ENCODE measurements around the gene FBXO10. TPM values are rescaled to one million over a fixed set of nuclear protein-coding genes. Genes with fewer than 3 reads are reported as not detected.

Gene FBXO10
- total and polyA plus RNA-seq, 10 of the 15 experiments (the other 5 are each of a cell fraction or from before 2014, with no cell fraction given), result 1.6 to 17.2 (median 9.6) TPM

GRCh38 chr9:37503736-37504135 lies 72.4 kb downstream of the FBXO10 start:
- in situ Hi-C loops (cut with MboI), result no loop called here
- H3K36me3 ChIP-seq (ENCODE audit: control insufficient read depth in 2 of 2, insufficient read depth in 2 of 2, low read length in 1 of 2), result peaks cover 12 to 37% of the 10 kb centered on the region in 2 experiments; a peak in 3 of 4 replicates
- no peak overlapping the region for H3K4me3 ChIP-seq
- ATAC-seq (peak; percentile 56), FAIRE-seq (no peak), DNase-seq (ENCODE audit: low read depth, low spot score) (no peak)
- H3K9me3 ChIP-seq (replicated peaks; ENCODE audit: control insufficient read depth, insufficient read depth, low read length), result no peaks in the 10 kb centered on the region
- H4K20me1 ChIP-seq (ENCODE audit: control insufficient read depth, insufficient read depth), result no peaks in the 10 kb centered on the region
- H3K4me2 ChIP-seq (ENCODE audit: control insufficient read depth, insufficient read depth), result no peak overlapping the region
- H3K27me3 ChIP-seq (replicated peaks in 1 of 2; ENCODE audit: control insufficient read depth in 2 of 2, insufficient read depth in 2 of 2, low read length in 1 of 2), result no peaks in the 10 kb centered on the region
- no peak overlapping the region for H3K9ac ChIP-seq (ENCODE audit: control insufficient read depth, insufficient read depth, low read length)
- WGBS (ENCODE audit: insufficient coverage, insufficient replicate concordance, low lambda C conversion rate, missing lambda C conversion rate), result 95% methylated on average over 3 of the region's 3 CpGs
- RAD21 ChIA-PET (ENCODE audit: unreplicated experiment), result no interaction called here
- no peaks in the 10 kb centered on the region for H3K4me1 ChIP-seq (ENCODE audit: control insufficient read depth, insufficient read depth, low read length)
- H2AFZ ChIP-seq (ENCODE audit: control insufficient read depth, low read depth, low read length), result no peak overlapping the region
- intact Hi-C loops (cut with micrococcal nuclease; ENCODE audit: unreplicated experiment), result no loop called here
- CTCF ChIA-PET, result no interaction called here
- SMC1A ChIA-PET (ENCODE audit: uncharacterized antibody, unreplicated experiment), result interaction anchor here (0.9 to 1.2 kb wide), 2 partner anchors 10 to 30 kb away, joined by 3 read pairs; no protein-coding TSS in a partner anchor
- POLR2A ChIA-PET, result no interaction called here
- H3K27ac ChIP-seq (ENCODE audit: control insufficient read depth, insufficient read depth), result no peak overlapping the region
- no peak for TF ChIP-seq ETV6 (conservative IDR thresholded peaks at IDR 0.05 in 1 of 2, IDR thresholded peaks at IDR 0.05 in 1 of 2; ENCODE audit: borderline replicate concordance in 1 of 2, low read depth in 1 of 2)
- no peak for TF ChIP-seq SUPT20H (IDR thresholded peaks at IDR 0.05; ENCODE audit: borderline replicate concordance, control insufficient read depth, low read depth, low read length)
- TF ChIP-seq YBX1 (IDR thresholded peaks at IDR 0.05), result no peak
- TF ChIP-seq POLR2A (IDR thresholded peaks at IDR 0.05; ENCODE audit: low read depth, low read length), result 0 out of 2 replicates have a peak, but pooled peaks have one; percentile 31
- TF ChIP-seq ATF2 (IDR thresholded peaks at IDR 0.05; ENCODE audit: low read length), result no peak
- TF ChIP-seq DPF2 (IDR thresholded peaks at IDR 0.05), result no peak
- BruUV-seq (replicated peaks), result no TSS peak
- no peaks in the 10 kb centered on the region for H3K79me2 ChIP-seq (ENCODE audit: control insufficient read depth, insufficient read depth, low read length)

DNA sequence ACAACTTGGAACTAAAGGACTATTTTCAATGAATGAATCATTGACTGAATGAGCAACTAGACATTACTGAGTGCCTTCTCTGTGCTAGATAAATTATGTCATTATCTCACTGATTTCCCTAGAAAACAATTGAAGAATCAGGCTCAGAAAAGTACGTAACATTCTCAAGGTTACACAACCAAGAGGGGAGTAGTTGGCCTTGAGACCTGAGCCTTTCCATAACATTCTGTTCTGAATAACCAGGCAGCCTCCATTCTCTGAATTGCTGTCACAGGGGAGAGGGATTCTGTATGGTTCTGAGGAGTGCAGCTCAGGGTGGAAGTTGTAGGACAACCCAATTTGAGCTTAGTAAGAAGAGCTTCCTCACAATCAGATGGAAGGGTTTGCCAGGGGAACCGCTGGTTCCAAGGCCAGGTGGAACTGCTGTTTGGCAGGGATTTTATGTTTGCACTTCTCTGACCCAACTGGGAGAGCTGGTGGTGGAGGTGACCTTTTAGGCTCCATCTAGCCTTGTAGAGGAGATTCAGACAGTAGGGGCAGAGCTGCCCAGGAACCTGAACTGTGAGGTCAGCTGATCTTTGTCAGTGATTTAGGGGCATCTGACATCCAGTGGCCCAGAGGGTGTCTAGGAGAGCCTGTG lies 74.1 kb downstream of the FBXO10 start:
- Histone ChIP-seq H3K4me2 (ENCODE audit: control insufficient read depth, insufficient read depth) (no peak overlapping the region), H3K36me3 (ENCODE audit: control insufficient read depth in 2 of 2, insufficient read depth in 2 of 2, low read length in 1 of 2) (peaks cover 18 to 33% of the 10 kb centered on the region in 2 experiments), H3K27ac (ENCODE audit: control insufficient read depth, insufficient read depth) (no peak overlapping the region), H3K9me3 (replicated peaks; ENCODE audit: control insufficient read depth, insufficient read depth, low read length) (no peaks in the 10 kb centered on the region), H3K79me2 (ENCODE audit: control insufficient read depth, insufficient read depth, low read length) (no peaks in the 10 kb centered on the region), H3K9ac (ENCODE audit: control insufficient read depth, insufficient read depth, low read length) (no peak overlapping the region), H3K27me3 (replicated peaks in 1 of 2; ENCODE audit: control insufficient read depth in 2 of 2, insufficient read depth in 2 of 2, low read length in 1 of 2) (no peaks in the 10 kb centered on the region), H3K4me1 (ENCODE audit: control insufficient read depth, insufficient read depth, low read length) (no peaks in the 10 kb centered on the region), H4K20me1 (ENCODE audit: control insufficient read depth, insufficient read depth) (no peaks in the 10 kb centered on the region), H3K4me3 (no peak overlapping the region), H2AFZ (ENCODE audit: control insufficient read depth, low read depth, low read length) (no peak overlapping the region)
- 95% methylated on average over 2 of the region's 2 CpGs for WGBS (ENCODE audit: insufficient coverage, insufficient replicate concordance, low lambda C conversion rate, missing lambda C conversion rate)
- CTCF ChIA-PET, result no interaction called here
- ATAC-seq, result no peak
- POLR2A ChIA-PET, result no interaction called here
- DNase-seq (ENCODE audit: low read depth, low spot score), result no peak
- no peak for FAIRE-seq
- SMC1A ChIA-PET (ENCODE audit: uncharacterized antibody, unreplicated experiment), result no interaction called here
- intact Hi-C loops (cut with micrococcal nuclease; ENCODE audit: unreplicated experiment), result no loop called here
- in situ Hi-C loops (cut with MboI), result no loop called here
- RAD21 ChIA-PET (ENCODE audit: unreplicated experiment), result no interaction called here
- no TSS peak for BruUV-seq (replicated peaks)
- TF ChIP-seq, protein P1, sequence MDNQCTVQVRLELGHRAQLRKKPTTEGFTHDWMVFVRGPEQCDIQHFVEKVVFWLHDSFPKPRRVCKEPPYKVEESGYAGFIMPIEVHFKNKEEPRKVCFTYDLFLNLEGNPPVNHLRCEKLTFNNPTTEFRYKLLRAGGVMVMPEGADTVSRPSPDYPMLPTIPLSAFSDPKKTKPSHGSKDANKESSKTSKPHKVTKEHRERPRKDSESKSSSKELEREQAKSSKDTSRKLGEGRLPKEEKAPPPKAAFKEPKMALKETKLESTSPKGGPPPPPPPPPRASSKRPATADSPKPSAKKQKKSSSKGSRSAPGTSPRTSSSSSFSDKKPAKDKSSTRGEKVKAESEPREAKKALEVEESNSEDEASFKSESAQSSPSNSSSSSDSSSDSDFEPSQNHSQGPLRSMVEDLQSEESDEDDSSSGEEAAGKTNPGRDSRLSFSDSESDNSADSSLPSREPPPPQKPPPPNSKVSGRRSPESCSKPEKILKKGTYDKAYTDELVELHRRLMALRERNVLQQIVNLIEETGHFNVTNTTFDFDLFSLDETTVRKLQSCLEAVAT (IDR thresholded peaks at IDR 0.05), result no peak
- TF ChIP-seq, protein P2, sequence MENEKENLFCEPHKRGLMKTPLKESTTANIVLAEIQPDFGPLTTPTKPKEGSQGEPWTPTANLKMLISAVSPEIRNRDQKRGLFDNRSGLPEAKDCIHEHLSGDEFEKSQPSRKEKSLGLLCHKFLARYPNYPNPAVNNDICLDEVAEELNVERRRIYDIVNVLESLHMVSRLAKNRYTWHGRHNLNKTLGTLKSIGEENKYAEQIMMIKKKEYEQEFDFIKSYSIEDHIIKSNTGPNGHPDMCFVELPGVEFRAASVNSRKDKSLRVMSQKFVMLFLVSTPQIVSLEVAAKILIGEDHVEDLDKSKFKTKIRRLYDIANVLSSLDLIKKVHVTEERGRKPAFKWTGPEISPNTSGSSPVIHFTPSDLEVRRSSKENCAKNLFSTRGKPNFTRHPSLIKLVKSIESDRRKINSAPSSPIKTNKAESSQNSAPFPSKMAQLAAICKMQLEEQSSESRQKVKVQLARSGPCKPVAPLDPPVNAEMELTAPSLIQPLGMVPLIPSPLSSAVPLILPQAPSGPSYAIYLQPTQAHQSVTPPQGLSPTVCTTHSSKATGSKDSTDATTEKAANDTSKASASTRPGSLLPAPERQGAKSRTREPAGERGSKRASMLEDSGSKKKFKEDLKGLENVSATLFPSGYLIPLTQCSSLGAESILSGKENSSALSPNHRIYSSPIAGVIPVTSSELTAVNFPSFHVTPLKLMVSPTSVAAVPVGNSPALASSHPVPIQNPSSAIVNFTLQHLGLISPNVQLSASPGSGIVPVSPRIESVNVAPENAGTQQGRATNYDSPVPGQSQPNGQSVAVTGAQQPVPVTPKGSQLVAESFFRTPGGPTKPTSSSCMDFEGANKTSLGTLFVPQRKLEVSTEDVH (IDR thresholded peaks at IDR 0.05; ENCODE audit: low read depth, partially characterized antibody), result no peak
